HG02571 (cell line): Measurements from ENCODE around the gene ANKS6.
"Not testable (repeated sequence)": the region's sequence is repeated elsewhere in the genome, so short reads cannot be mapped to it uniquely, and the experiment has no call there.

Experiments
- ATAC-seq: cut with Tn5 transposase; IDR thresholded peaks from one replicate; pipeline ENCODE4 v1.9.1; 2021; ENCODE audit warnings: mild to moderate bottlenecking, moderate library complexity; ENCODE audit not compliant: unreplicated experiment

Gene ANKS6

GRCh38 chr9:98707166-98708102 lies 88.9 kb downstream of the ANKS6 start:
- no peak for ATAC-seq

- ATAC-seq = no peak
Observed at GRCh38 chr9:98706651-98707165, 89.6 kb downstream of the ANKS6 start.

- no peak for ATAC-seq
Observed at GRCh38 chr9:98702835-98703380, 93.4 kb downstream of the ANKS6 start.

- ATAC-seq = no peak
Observed at GRCh38 chr9:98702340-98702739, 94.0 kb downstream of the ANKS6 start.

- ATAC-seq = no peak
Observed at GRCh38 chr9:98701576-98701975, 94.8 kb downstream of the ANKS6 start.

- no peak for ATAC-seq
Observed at GRCh38 chr9:98700801-98701200, 95.6 kb downstream of the ANKS6 start.

- no peak for ATAC-seq
Observed at GRCh38 chr9:98698856-98699255, 97.5 kb downstream of the ANKS6 start.

- ATAC-seq = no peak
Observed at GRCh38 chr9:98694943-98695342, 101.4 kb downstream of the ANKS6 start.

- ATAC-seq = no peak
Observed at GRCh38 chr9:98692392-98692791, 104.0 kb downstream of the ANKS6 start.

- no peak for ATAC-seq
Observed at GRCh38 chr9:98691890-98692289, 104.5 kb downstream of the ANKS6 start.

GRCh38 chr9:98690686-98691085 lies 105.7 kb downstream of the ANKS6 start:
- ATAC-seq = no peak

GRCh38 chr9:98688710-98689495 lies 107.5 kb downstream of the ANKS6 start:
- ATAC-seq = no peak

GRCh38 chr9:98687911-98688310 lies 108.4 kb downstream of the ANKS6 start:
- no peak for ATAC-seq

GRCh38 chr9:98686961-98687855 lies 109.1 kb downstream of the ANKS6 start:
- no peak for ATAC-seq

GRCh38 chr9:98684816-98685215 lies 111.5 kb downstream of the ANKS6 start:
- not testable (repeated sequence) for ATAC-seq
